GM21367 (cell line): ENCODE measurements around the gene SLIT1.
"Not testable (repeated sequence)": the region's sequence is repeated elsewhere in the genome, so short reads cannot be mapped to it uniquely, and the experiment has no call there.

ENCODE experiments used
- ATAC-seq: cut with Tn5 transposase; IDR thresholded peaks from one replicate; pipeline ENCODE4 v1.9.1; 2021; ENCODE audit not compliant: unreplicated experiment

The SLIT1 gene

DNA sequence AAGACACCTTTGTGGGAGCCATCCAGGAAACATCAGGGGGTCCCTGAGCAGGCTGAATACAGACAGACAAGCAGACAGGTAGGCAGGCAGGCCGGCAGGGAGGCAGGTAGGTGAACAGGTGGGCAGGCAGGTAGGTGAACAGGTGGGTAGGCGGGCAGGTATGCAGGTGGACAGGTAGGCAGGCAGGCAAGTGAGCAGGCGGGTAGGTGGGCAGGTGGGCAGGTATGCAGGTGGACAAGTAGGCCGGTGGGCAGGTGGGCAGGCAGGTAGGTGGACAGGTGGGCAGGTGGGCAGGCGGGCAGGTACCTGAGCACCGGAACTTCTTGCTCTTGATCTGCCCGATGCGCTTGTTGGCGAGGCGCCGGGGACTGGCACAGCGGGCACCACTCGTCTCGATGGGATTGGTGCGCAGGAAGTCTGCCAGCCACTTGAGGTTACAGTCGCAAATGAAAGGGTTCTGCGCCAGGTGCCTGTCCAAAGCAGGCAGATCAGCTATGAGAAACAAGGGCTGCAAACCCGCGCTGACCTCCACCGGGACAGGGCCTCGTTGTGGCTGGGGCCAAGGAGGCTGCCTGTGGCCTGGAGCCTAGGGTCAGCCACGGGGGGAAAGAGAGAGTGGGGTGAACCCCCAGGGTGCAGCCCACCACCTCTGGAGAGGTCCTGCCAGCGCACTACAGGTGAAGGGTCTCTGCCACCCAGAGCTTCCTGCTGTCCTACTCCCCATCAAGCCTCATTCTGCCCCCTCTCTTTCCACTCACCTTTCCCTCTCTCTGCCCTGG, 136.9 kb downstream of the SLIT1 start:
- ATAC-seq = no peak

DNA sequence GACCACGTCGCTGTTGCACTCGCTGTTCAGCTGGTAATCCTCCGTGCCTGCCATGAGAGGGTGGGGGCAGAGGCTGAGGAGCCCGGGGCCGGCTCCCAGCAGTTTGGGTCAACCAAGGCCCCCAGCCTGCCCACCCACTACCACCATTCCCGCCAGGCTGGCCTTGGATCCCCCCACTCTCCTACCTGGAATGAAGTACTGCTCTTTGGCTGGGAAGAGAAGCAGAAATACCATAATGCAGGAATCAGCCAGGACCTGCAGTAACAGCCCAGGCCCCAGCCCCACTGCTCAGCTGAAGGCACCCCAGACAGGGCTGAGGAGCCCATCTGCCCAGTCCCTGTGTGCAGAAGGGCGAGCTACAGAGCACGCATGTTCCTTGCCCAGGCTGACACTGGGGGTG, 138.0 kb downstream of the SLIT1 start:
- ATAC-seq = no peak

DNA sequence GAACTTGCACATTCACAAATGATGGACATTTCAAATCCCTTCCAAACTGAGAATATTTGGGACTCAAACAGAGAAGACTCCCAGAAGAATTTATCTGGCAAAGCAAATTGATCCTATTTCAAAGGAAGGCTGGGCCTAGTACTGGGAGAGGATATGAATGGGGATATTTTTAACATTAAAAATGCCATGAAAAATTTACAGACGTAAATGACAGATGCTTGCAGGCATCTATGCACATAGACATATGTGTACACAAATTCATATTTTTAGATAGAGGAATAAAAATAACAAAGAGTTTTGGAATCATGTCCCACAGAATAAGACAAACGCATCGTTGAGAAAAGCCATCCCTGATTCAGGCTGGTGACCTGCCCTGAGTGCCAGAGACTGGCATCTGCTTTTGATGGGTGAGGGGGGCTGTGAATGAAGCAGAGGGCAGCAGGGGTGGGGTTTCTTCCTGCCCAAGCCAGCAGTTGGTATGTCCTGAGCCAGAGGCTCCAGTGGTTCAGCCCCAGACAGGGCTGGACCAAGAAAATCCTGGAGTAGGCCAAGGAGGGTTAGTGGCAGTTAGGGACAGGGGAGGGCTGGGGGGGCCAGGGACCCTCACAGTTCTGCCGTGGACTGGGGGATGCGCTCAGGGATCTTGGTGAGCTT, 138.5 kb downstream of the SLIT1 start:
- ATAC-seq = no peak

DNA sequence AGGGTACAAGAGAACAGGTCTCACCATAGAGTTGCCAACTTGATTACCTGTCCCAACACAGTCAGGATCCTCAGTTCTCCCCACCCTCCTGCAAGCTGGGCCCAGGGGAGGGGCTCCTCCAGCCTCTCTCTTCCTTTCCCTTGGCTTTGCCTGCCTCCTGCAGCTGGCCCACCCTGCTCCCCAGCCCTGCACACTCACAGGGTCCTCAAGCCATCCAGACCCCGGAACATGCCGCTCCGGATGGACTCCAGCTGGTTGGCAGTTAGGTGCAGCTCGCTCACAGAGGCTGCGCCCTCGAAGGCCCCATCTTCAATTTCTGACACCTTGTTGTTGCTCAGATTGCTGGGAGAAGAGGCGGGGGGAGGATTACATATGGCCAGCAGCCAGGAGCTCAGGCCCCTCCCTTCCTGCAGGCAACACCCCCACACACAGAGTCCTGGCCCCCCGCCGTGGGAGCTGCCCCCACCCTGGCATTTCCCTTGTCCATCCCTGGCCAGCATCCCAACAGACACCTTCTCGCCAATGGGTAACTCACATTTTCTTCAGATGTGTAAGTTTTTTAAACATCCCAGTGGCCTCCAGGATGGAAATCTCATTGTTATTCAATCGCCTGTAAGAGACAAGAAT, 139.2 kb downstream of the SLIT1 start:
- ATAC-seq = no peak

DNA sequence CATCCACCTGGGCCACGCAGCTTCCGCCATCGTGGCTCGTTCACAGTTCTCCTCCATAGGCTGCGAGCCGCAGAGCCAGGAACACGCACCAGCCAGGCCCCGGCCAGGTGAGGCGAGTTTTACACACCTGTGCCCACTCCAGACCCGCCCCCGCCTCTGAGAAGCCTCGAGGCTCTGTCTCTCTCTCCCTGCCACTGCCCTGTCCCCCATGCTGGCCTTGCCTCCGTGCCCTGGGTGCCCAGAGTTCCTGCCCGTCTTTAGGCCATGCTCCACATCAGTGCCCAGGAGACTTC, 142.2 kb downstream of the SLIT1 start:
- ATAC-seq = no peak

DNA sequence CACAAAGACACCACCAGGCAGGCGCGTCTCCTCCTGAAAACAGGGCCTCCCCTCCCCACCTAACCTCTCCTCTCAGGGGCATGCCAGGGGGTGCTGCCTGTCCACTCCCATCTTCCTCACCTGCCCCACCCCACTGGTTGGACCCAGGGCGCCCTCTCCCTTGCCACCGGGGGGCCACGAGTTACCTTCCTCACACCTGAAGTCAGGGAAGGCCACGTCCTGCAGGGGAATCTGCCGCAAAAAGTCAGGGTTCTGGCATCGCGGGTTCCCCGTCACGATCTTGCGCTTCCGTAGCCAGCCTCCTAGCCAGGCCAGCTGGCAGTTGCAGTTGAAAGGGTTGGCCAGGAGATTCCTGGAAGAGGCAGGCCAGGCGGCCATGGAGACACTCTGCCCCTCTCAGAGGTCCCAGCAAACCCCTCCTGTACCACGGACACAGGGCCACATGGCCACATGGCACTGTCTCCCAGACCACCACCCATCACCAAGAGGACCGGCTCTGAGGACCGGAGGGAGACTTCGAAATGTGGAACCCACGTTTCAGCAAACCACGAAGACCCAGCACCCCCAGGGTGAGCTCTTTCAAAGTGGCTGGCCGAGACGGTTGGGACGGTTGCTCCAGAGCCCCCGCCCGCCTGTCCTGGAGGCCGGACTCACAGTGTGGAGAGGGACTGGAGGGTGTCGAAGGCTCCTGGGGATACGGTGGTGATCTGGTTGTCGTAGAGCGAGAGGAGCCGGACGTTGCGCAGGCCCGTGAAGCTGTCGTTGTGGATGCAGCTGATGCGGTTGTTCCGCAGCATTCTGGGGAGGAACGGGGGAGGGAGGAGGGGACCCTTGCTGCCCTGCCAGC, 142.8 kb downstream of the SLIT1 start:
- ATAC-seq = no peak

DNA sequence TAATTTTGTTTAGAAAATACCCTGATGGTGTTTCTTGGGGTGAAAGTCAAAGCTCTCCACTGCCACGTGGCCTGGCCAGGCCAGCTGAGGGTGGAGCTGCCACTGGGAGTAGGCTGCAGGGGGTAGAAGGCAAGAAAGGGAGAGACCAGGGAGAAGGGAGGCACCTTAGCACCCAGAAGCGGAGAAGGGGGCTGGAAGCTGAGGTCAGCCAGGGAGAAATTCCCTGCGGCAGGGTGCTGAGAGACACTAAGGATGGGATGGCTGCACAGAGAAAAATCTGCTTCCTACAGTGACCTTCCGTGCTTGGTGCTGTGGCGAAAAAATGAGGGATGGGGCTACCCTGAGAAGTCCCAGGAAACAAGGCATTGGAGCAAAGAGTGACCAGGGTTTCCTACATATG, 143.7 kb downstream of the SLIT1 start:
- no peak for ATAC-seq

DNA sequence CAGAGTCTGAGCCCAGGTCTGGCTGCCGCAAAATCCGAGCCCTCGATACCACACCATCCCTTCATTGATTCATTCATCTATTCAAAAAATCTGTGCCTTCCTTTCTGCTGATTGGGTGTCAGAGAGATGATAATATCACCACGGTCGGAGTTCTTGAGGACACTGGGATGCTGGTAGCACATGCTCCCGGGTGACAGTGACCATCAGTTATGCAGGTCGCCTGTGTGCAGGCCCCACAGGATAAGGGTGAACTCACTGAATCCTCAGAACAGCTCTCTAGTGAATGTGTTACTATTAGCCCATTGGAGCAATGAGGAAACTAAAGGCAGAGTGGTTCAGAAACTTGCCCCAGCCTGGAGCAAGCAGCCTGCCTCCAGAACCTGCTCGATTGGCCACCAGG, 145.1 kb downstream of the SLIT1 start:
- ATAC-seq = no peak

DNA sequence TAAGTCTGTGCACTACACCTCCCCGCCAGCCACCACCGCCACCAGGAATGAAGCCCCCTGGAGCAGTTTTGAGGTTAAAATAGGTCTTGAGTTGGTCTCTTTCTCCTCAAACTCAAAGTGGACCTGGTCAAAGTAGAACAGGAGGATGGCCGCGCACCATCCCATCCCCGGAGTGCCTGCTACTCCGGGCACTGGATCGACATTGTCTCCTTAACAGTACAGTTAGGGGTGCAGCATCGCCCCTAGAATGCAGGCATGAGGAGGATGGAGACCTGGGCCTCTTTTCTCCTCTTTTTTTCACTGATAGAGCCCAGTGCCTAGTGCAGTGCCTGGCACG, 145.5 kb downstream of the SLIT1 start:
- ATAC-seq = no peak

DNA sequence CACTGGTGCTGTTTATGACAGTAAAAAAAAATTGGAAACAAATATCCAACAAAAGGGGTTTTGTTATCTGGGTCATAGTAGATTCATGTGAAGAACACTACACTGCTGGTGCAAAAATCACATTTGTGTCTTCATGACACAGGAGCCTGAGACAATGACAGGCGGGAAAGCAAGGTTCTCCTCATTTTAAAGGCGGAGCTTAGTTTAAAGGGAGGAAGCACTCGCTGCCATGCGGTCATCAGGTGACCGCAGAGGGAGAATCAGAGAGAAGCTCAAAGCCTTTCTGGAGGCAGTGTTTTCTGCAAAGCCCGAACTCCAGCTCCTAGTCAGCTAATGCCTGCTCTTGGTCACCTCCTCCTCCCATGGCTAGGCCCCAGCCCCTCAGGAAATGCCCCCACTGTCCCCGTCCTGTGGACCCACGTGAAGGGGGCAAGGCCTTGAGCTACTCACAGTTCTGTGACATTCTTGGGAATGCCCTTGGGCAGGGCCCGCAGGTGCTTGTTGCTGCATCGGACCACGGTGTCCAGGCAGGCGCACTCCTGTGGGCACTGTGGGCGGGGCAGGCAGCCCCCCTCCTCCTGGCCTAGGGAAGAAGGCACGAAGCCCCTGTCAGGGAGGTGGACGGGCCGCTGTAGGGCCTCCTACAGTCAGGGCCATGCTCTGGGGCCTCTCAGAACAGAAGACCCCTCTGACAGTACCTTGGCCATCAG, 146.1 kb downstream of the SLIT1 start:
- no peak for ATAC-seq

DNA sequence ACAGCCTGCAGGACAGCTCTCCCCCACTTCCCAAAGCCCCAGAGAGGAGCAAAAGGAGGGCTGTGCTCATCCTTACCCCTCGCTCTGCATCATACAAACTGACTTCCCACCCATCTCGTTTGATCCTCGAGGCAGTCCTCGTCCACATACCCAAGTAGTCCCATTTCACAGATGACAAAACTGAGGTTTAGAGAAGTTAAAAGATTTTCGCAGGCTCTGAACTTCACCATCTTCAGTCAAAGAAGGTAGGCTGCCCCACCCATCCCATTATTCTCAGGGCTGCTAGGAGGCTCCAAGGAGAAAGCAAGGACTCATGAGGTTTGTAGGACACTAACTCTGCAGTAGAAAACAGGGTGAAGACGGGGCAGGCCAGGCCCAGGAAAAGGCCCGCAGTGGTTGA, 147.1 kb downstream of the SLIT1 start:
- no peak for ATAC-seq

DNA sequence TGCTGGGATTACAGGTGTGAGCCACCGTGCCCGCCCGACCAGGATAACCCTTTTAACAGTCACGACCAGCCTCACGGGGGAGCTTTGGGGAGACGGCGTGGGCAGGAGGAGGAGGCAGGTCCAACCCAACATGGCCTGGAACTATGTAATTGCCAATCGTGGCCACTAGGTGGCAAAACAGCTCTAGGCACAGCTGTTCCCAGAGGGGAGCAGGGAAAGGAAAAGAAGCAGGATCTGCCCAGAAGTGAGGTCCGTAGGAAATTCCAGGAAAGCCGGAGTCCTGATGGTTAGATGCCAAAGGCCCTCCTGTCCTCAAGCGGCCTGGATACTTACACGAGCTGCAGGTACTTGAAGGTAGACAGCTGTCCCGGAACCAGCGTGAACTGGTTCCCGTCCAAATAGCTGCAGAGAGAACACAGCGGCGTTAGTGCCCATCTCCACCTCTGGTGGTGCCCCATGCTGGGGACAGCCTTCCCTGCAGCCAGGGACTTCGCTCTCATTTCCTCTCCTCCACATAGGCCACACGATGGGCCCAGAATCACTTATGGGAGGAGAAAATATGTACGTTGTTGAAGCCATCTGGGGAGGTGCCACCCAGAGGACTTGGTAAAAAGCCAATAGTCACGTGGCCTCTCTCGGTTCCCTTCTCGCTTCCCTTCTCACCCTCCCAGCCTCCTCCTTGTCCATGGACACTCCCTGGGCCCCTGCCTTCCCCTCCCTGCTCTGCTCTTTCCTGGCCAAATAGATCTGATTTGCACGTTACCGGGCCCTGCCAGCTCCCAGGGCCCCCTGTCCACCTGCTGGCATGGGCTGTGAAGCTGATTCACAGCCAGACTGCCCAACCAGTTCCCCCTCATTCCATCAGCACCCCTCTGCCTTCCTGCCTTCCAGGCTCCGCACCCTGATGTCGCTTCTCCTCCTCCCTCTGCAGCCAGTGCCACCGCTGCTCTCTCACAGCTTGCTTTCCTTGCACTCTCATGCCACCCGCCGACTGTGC, 148.1 kb downstream of the SLIT1 start:
- ATAC-seq = no peak

DNA sequence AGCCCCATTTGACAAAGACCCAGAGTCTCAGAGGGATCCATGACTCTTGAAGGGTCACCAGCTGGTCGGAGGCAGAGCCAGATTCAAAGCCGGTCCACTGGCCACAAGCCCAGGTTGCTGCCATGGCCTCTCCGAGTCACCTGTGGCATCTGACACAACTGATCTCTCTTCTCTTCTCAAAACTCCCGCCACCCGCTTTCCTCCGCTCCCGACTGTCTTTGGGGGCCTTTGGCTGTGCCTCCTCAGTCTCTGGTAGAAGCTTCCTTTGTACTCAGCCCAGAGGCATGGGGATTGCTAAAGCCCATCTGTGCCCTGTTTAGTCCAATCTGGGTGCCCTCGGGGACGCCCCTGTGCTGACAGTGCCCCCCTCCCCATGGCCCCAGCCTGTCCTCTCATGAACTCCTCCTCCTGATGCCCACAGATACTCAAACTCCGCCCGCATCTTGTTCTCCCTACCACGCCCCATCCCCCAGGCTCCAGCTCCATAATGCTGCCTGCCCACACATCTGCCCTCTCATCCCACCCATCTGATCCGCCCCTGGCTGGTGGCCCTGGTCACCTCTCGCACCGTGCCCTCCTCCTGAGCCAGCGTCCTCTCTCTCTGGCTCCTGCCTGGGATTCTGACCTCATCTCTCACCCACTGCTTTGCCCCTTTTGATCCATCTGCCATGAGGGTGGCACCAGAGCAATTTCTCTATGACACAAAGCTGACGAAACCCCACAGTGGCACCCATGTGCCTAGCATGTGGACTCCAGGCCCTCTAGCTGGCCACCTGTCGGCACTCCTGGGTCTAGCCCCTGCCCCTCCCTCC, 150.6 kb downstream of the SLIT1 start:
- ATAC-seq = no peak

DNA sequence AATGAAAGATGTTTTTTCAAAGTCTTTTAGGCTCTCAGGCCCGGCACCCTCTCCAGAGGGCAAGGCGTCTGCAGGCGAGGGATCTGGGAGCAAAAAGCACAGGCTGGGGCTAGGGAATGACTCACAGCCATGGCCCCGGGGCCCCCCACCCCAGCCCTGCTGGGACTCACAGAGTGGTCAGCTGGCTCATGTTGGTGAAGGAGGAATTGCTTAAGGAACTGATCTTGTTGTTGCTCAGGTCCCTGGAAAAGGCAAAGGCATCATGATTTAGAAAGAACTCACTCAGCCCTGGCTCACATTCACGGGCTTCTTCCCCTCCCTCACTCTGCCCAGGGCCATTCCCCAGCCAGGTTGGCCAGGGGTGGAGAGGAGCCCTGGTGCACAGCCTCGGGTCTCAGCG, 151.5 kb downstream of the SLIT1 start:
- no peak for ATAC-seq

DNA sequence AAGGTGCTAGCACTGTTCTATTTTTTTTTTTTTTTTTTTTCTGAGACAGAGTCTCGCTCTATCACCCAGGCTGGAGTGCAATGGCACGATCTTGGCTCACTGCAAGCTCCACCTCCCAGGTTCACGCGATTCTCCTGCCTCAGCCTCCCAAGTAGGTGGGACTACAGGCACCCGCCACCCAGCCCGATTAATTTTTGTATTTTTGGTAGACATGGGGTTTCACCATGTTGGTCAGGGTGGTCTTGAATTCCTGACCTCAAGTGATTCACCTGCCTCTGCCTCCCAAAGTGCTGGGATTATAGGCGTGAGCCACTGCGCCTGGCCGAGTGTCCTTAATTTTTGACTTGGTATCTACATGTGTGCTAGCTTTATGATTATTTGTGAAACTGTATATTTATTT, 151.9 kb downstream of the SLIT1 start:
- ATAC-seq = not testable (repeated sequence)

DNA sequence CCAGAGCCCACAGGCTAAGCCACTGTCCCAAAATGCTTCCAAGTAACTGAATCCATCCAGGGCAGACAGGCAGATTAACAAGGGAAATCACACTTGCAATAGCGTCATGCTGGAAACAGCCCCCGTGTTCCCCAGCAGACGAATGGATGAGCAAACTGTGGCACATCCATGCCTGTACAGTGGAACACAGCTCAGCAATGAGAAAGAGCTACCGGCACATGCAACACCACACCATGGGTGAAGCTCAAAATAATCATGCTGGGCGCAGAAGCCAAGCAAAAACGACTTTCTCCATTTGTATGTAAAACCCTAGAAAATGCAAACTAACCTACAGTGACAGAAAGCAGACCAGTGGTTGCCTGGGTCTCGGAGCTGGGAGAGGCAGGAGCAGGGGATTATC, 153.1 kb downstream of the SLIT1 start:
- ATAC-seq = no peak

DNA sequence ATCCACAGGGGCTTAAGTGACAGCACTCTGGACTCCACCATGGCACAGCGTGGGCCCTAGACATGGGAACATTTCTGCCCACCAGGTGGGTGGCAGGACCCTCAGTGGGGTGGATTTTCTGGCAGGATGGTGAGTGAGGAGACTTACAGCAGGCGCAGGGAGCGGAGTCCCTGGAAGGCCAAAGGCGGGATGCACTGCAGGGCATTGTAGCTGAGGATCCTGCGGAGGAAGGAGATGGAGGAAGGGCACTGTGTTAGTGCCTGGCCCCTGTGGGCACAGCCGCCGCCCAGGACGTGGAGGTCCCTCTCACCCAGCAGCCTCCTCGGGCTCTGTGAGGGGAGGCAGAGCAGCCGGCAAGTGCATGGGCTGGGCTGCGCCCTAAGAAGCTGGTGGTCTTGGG, 154.3 kb downstream of the SLIT1 start:
- no peak for ATAC-seq

DNA sequence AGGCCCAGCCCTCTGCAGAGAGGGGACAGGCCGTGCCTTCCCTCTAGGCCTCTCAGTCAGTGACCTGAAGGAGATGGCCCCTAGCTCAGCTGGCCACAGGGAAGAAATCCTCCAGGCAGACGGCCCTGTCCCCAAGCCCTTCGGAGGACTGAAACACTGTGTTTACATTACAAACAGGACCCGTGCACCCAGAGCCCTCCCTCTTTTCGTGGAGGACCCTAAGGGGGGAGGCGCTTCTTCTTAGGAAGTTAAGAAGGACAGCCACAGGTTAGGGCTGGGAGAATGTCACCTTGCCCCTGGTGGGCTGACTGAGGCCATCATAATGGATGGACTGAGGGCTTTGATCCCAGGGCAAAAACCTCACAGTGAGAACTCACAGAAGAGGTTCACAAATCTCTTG, 154.9 kb downstream of the SLIT1 start:
- ATAC-seq = no peak

DNA sequence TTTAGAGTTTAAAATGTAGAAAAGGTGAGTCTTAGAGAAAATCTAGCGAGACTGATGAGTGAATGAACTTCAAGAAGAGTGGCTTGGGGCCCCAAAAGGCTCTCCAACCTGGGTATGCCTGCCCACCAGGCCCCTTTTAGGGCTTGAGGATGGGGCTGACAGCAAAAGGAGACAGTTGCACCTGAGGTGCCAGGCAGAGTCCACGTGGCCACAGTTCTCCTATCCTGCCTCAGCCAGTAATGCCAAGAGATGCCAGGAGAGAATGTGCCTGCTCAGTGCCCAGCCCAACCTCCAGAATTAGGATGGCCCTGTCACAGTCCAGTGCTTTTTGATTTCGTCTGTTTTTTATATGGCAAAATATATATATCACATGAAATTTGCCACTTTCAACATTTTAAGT, 156.5 kb downstream of the SLIT1 start:
- no peak for ATAC-seq
